Measurements from ENCODE around the gene FAM163A. TPM values are rescaled to one million over a fixed set of nuclear protein-coding genes. Genes with fewer than 3 reads are reported as not detected.

FAM163A gene
- total and polyA plus RNA-seq, 4 donors = 0.09 TPM; not detected in 3

- Histone ChIP-seq H3K27me3 (ENCODE audit: control insufficient read depth in 3 of 3, insufficient read depth in 3 of 3, low read length in 2 of 3) (no peaks in the 10 kb centered on the region), H3K9me3 (ENCODE audit: control insufficient read depth in 4 of 4, insufficient read depth in 3 of 4, low read length in 3 of 4) (peaks cover 0 to 3% (median 0%) of the 10 kb centered on the region in 4 donors), H3K27ac (ENCODE audit: low read depth in 1 of 2, low read length in 1 of 2) (no peak overlapping the region), H3K36me3 (ENCODE audit: control insufficient read depth in 4 of 4, insufficient read depth in 4 of 4, low read length in 4 of 4) (no peaks in the 10 kb centered on the region), H3K9ac (ENCODE audit: insufficient read depth in 1 of 2, low read length in 2 of 2) (no peak overlapping the region), H3K4me1 (ENCODE audit: control insufficient read depth in 5 of 5, insufficient read depth in 5 of 5, low read length in 5 of 5) (peaks cover 0 to 3% (median 0%) of the 10 kb centered on the region in 5 donors), H3K4me3 (no peak overlapping the region)
- DNase-seq (no peak), ATAC-seq (ENCODE audit: insufficient read depth, low FRiP score) (no peak)
- 91 to 92% methylated on average over 8 of the region's 8 CpGs for WGBS, 2 donors
- TF ChIP-seq, protein P1, sequence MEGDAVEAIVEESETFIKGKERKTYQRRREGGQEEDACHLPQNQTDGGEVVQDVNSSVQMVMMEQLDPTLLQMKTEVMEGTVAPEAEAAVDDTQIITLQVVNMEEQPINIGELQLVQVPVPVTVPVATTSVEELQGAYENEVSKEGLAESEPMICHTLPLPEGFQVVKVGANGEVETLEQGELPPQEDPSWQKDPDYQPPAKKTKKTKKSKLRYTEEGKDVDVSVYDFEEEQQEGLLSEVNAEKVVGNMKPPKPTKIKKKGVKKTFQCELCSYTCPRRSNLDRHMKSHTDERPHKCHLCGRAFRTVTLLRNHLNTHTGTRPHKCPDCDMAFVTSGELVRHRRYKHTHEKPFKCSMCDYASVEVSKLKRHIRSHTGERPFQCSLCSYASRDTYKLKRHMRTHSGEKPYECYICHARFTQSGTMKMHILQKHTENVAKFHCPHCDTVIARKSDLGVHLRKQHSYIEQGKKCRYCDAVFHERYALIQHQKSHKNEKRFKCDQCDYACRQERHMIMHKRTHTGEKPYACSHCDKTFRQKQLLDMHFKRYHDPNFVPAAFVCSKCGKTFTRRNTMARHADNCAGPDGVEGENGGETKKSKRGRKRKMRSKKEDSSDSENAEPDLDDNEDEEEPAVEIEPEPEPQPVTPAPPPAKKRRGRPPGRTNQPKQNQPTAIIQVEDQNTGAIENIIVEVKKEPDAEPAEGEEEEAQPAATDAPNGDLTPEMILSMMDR (IDR thresholded peaks at IDR 0.05; ENCODE audit: control extremely low read depth, extremely low read depth) = no peak
These were observed 31.5 kb downstream of the FAM163A start for GRCh38 chr1:179774566-179774965.

DNA sequence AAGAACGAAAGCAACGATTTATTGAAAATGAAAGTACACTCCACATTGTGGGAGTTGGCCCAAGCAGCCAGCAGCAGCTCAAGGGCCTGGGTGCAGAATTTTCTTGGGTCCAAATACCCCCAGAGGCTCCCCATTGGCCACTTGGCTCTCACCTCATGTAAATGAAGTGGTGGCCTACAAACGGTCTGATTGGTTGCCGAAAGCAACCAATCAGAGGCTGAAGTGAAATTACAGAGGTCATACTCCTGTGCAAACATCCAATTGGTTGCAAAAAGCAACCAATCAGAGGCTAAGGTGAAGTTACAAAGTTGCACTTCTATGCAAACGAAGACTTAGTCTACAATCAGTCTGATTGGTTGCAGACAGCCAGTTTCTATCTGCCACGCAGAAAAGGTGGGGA lies 31.9 kb downstream of the FAM163A start:
- Histone ChIP-seq H3K9me3 (ENCODE audit: control insufficient read depth in 4 of 4, insufficient read depth in 3 of 4, low read length in 3 of 4) (peaks cover 0 to 3% (median 0%) of the 10 kb centered on the region in 4 donors), H3K27me3 (ENCODE audit: control insufficient read depth in 3 of 3, insufficient read depth in 3 of 3, low read length in 2 of 3) (no peaks in the 10 kb centered on the region), H3K4me1 (ENCODE audit: control insufficient read depth in 5 of 5, insufficient read depth in 5 of 5, low read length in 5 of 5) (peaks cover 0 to 5% (median 0%) of the 10 kb centered on the region in 5 donors), H3K36me3 (ENCODE audit: control insufficient read depth in 4 of 4, insufficient read depth in 4 of 4, low read length in 4 of 4) (no peaks in the 10 kb centered on the region), H3K27ac (ENCODE audit: low read depth in 1 of 2, low read length in 1 of 2) (no peak overlapping the region), H3K9ac (ENCODE audit: insufficient read depth in 1 of 2, low read length in 2 of 2) (no peak overlapping the region), H3K4me3 (no peak overlapping the region)
- DNase-seq (no peak), ATAC-seq (ENCODE audit: insufficient read depth, low FRiP score) (no peak)
- TF ChIP-seq, protein P1 (IDR thresholded peaks at IDR 0.05; ENCODE audit: control extremely low read depth, extremely low read depth) = no peak
- WGBS, 2 donors = 89 to 96% methylated on average over 6 of the region's 6 CpGs

GRCh38 chr1:179776831-179777230 lies 33.7 kb downstream of the FAM163A start:
- WGBS, 2 donors = 93 to 96% methylated on average over 2 of the region's 2 CpGs
- ATAC-seq (ENCODE audit: insufficient read depth, low FRiP score) = no peak
- no peaks in the 10 kb centered on the region for H3K27me3 ChIP-seq (ENCODE audit: control insufficient read depth in 3 of 3, insufficient read depth in 3 of 3, low read length in 2 of 3)

More at GRCh38 chr1:179776831-179777230, 33.7 kb downstream of the FAM163A start:
- Histone ChIP-seq H3K9me3 (ENCODE audit: control insufficient read depth in 4 of 4, insufficient read depth in 3 of 4, low read length in 3 of 4) (peaks cover 0 to 3% (median 0%) of the 10 kb centered on the region in 4 donors), H3K4me1 (ENCODE audit: control insufficient read depth in 5 of 5, insufficient read depth in 5 of 5, low read length in 5 of 5) (peaks cover 0 to 5% (median 1%) of the 10 kb centered on the region in 5 donors), H3K27ac (ENCODE audit: low read depth in 1 of 2, low read length in 1 of 2) (no peak overlapping the region), H3K4me3 (no peak overlapping the region), H3K36me3 (ENCODE audit: control insufficient read depth in 4 of 4, insufficient read depth in 4 of 4, low read length in 4 of 4) (no peaks in the 10 kb centered on the region), H3K9ac (ENCODE audit: insufficient read depth in 1 of 2, low read length in 2 of 2) (no peak overlapping the region)
- TF ChIP-seq, protein P1 (IDR thresholded peaks at IDR 0.05; ENCODE audit: control extremely low read depth, extremely low read depth) = no peak
- no peak for DNase-seq

All from lung (tissue), 12 donors.